ENCODE data around the gene MLLT10. TPM values are rescaled to one million over a fixed set of nuclear protein-coding genes. Genes with fewer than 3 reads are reported as not detected.

MLLT10 gene
- total RNA-seq, 1 experiment from 2014 or later: 72.3 TPM

GRCh38 chr10:21498986-21499385 lies 35.0 kb upstream of the MLLT10 start:
- H3K56ac ChIP-seq (ENCODE audit: insufficient read length, low read depth, low read length): no peak overlapping the region
- no peak overlapping the region for H2BK20ac ChIP-seq (ENCODE audit: low read depth, low read length, poor library complexity, severe bottlenecking)
- H4K8ac ChIP-seq (replicated peaks; ENCODE audit: insufficient read length, low read depth, low read length): no peak overlapping the region
- no peaks in the 10 kb centered on the region for H4K20me1 ChIP-seq (ENCODE audit: control insufficient read depth, insufficient read depth, insufficient read length)
- H3K36me3 Mint-ChIP-seq (ENCODE audit: insufficient read depth in 1 of 3, low read depth in 3 of 3): peaks cover 2 to 8% (median 3%) of the 10 kb centered on the region in 3 experiments; a peak in 4 of 7 replicates
- H3K27ac Mint-ChIP-seq: no peak overlapping the region
- peaks cover 19% of the 10 kb centered on the region; the same call in 1 of the 2 replicates for H3K27me3 ChIP-seq (ENCODE audit: insufficient read depth, low read length)
- no peak overlapping the region for H3K9ac ChIP-seq (ENCODE audit: extremely low read depth, insufficient read length, low read length)
- H3K23me2 ChIP-seq (ENCODE audit: insufficient read length, low read depth, low read length, poor library complexity, severe bottlenecking): peaks cover 38% of the 10 kb centered on the region
- peak overlapping the region; percentile 69 for H3K4me2 ChIP-seq (ENCODE audit: insufficient read depth, insufficient read length, low read length)
- no peak overlapping the region for H2AK5ac ChIP-seq (ENCODE audit: insufficient read length, low read length)
- no peak overlapping the region for H3K4ac ChIP-seq (ENCODE audit: low read depth, low read length)
- H2BK12ac ChIP-seq (ENCODE audit: insufficient read length, low read depth, low read length): no peak overlapping the region
- H3K79me2 ChIP-seq (ENCODE audit: insufficient read depth, low read length): no peaks in the 10 kb centered on the region
- H3K18ac ChIP-seq (ENCODE audit: insufficient read length, low read depth, low read length): no peak overlapping the region
- H3T11ph ChIP-seq (ENCODE audit: low read length): no peak overlapping the region
- H2BK120ac ChIP-seq (ENCODE audit: low read depth, low read length, poor library complexity, severe bottlenecking): no peak overlapping the region
- no peak overlapping the region for H2AFZ ChIP-seq (ENCODE audit: low read length)
- H3K27ac ChIP-seq (ENCODE audit: insufficient read length, low read depth, low read length): no peak overlapping the region
- no peak overlapping the region for H3K23ac ChIP-seq (ENCODE audit: insufficient read length, low read depth, low read length)
- peaks cover 18% of the 10 kb centered on the region; the same call in 1 of the 2 replicates for H3K4me1 ChIP-seq (ENCODE audit: insufficient read depth, low read length)
- no peak overlapping the region for H2BK5ac ChIP-seq (ENCODE audit: insufficient read length, low read length)
- peaks cover 47% of the 10 kb centered on the region for H3K27me3 Mint-ChIP-seq (ENCODE audit: low read depth)
- no peaks in the 10 kb centered on the region; a peak in 1 of 5 replicates for H3K9me3 Mint-ChIP-seq
- no peak overlapping the region for H4K5ac ChIP-seq (ENCODE audit: insufficient read length, low read depth, low read length)
- WGBS (ENCODE audit: extremely low coverage, insufficient read length, low lambda C conversion rate): no CpG with 5 or more reads among the region's 8 CpGs
- H3K79me1 ChIP-seq (ENCODE audit: insufficient read depth, low read depth, low read length, poor library complexity, severe bottlenecking): no peaks in the 10 kb centered on the region
- no peak overlapping the region for H3K14ac ChIP-seq (ENCODE audit: insufficient read depth, low read length)
- peaks cover 61 to 66% of the 10 kb centered on the region in 2 experiments for H3K4me1 Mint-ChIP-seq
- no peak overlapping the region for H2BK15ac ChIP-seq (ENCODE audit: low read depth, low read length)
- H4K91ac ChIP-seq (ENCODE audit: insufficient read length, low read depth, low read length): no peak overlapping the region
- TF ChIP-seq CTCF (conservative IDR thresholded peaks at IDR 0.05): no peak
- no peak for DNase-seq
- H3K9me3 ChIP-seq (ENCODE audit: control insufficient read depth, low read depth, low read length): no peaks in the 10 kb centered on the region
- peak overlapping the region; percentile 59 to 79 for H3K4me3 Mint-ChIP-seq
